ENCODE data around the gene MMP25.

The MMP25 gene

GRCh38 chr16:3085868-3086595, 39.7 kb downstream of the MMP25 start:
- H3K27ac ChIP-seq: no peak overlapping the region
- no peak for TF ChIP-seq CTCF (IDR thresholded peaks at IDR 0.05; ENCODE audit: low read depth, low read length)
- H3K9me3 ChIP-seq (ENCODE audit: severe bottlenecking): no peaks in the 10 kb centered on the region
- no peaks in the 10 kb centered on the region for H3K27me3 ChIP-seq (ENCODE audit: insufficient read depth, low read depth, severe bottlenecking)
- DNase-seq: no peak
- no peaks in the 10 kb centered on the region for H3K36me3 ChIP-seq
- no peak overlapping the region for H3K4me3 ChIP-seq (ENCODE audit: low read depth, low read length)

- Histone ChIP-seq H3K9me3 (ENCODE audit: severe bottlenecking) (no peaks in the 10 kb centered on the region), H3K4me3 (ENCODE audit: low read depth, low read length) (no peak overlapping the region), H3K27ac (no peak overlapping the region), H3K27me3 (ENCODE audit: insufficient read depth, low read depth, severe bottlenecking) (no peaks in the 10 kb centered on the region), H3K36me3 (no peaks in the 10 kb centered on the region)
- no peak for DNase-seq
- no peak for TF ChIP-seq CTCF (IDR thresholded peaks at IDR 0.05; ENCODE audit: low read depth, low read length)
Measured at GRCh38 chr16:3086596-3087242, 40.4 kb downstream of the MMP25 start.

- H3K4me3 ChIP-seq (ENCODE audit: low read depth, low read length): no peak overlapping the region
- peak; percentile 66 for TF ChIP-seq CTCF (IDR thresholded peaks at IDR 0.05; ENCODE audit: low read depth, low read length)
- H3K27me3 ChIP-seq (ENCODE audit: insufficient read depth, low read depth, severe bottlenecking): no peaks in the 10 kb centered on the region
- H3K36me3 ChIP-seq: no peaks in the 10 kb centered on the region
- DNase-seq: no peak
- no peaks in the 10 kb centered on the region for H3K9me3 ChIP-seq (ENCODE audit: severe bottlenecking)
- no peak overlapping the region for H3K27ac ChIP-seq
Measured at GRCh38 chr16:3087243-3088235, 41.2 kb downstream of the MMP25 start.

GRCh38 chr16:3088450-3088849, 42.1 kb downstream of the MMP25 start:
- DNase-seq: no peak
- no peaks in the 10 kb centered on the region for H3K36me3 ChIP-seq
- no peak for TF ChIP-seq CTCF (IDR thresholded peaks at IDR 0.05; ENCODE audit: low read depth, low read length)
- H3K9me3 ChIP-seq (ENCODE audit: severe bottlenecking): no peaks in the 10 kb centered on the region
- H3K4me3 ChIP-seq (ENCODE audit: low read depth, low read length): no peak overlapping the region
- no peak overlapping the region for H3K27ac ChIP-seq
- H3K27me3 ChIP-seq (ENCODE audit: insufficient read depth, low read depth, severe bottlenecking): no peaks in the 10 kb centered on the region

- Histone ChIP-seq H3K36me3 (no peaks in the 10 kb centered on the region), H3K27me3 (ENCODE audit: insufficient read depth, low read depth, severe bottlenecking) (no peaks in the 10 kb centered on the region), H3K4me3 (ENCODE audit: low read depth, low read length) (no peak overlapping the region), H3K9me3 (ENCODE audit: severe bottlenecking) (no peaks in the 10 kb centered on the region), H3K27ac (no peak overlapping the region)
- DNase-seq: no peak
- no peak for TF ChIP-seq CTCF (IDR thresholded peaks at IDR 0.05; ENCODE audit: low read depth, low read length)
Measured at GRCh38 chr16:3088925-3089716, 42.8 kb downstream of the MMP25 start.
